ENCODE data around the gene ANKRD55.

GRCh38 chr5:56253924-56254323, 20.8 kb upstream of the ANKRD55 start:
- TF ChIP-seq CTCF (IDR thresholded peaks at IDR 0.05) (no peak), POLR2A (IDR thresholded peaks at IDR 0.05) (no peak)

Measured in heart left ventricle (tissue), 13 donors.